CMK (cell line): ENCODE data around the gene HAP1.
"Not testable (repeated sequence)": the region's sequence is repeated elsewhere in the genome, so short reads cannot be mapped to it uniquely, and the experiment has no call there.

Source experiments
- DNase-seq: peaks from one replicate; pipeline ENCODE4 v3.0.0-alpha.2; 2010; ENCODE audit warnings: low read depth

The HAP1 gene

GRCh38 chr17:41724476-41725050 is 9.9 kb downstream of the HAP1 start:
- no peak for DNase-seq

- DNase-seq = no peak
Observed at GRCh38 chr17:41723801-41724475, 10.5 kb downstream of the HAP1 start.

GRCh38 chr17:41722231-41722630 is 12.2 kb downstream of the HAP1 start:
- DNase-seq = no peak

DNA sequence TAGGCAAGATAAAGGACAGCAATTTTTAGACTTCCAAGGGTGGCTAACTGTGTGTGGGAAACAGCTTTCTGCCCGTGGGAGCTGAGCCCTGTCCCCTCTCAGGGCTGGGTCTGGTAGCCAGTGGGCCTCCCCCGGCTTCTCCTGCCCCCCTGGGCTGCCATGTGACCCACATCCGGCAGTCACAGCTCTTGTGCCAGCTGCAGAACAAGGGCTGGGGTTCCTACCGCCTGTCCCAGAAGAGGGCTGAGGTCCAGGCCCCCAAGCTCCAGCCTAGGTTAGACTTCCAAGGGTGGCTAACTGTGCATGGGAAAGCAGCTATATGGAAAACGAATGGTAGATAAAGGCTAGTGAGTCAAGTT is 16.2 kb downstream of the HAP1 start:
- no peak for DNase-seq

DNA sequence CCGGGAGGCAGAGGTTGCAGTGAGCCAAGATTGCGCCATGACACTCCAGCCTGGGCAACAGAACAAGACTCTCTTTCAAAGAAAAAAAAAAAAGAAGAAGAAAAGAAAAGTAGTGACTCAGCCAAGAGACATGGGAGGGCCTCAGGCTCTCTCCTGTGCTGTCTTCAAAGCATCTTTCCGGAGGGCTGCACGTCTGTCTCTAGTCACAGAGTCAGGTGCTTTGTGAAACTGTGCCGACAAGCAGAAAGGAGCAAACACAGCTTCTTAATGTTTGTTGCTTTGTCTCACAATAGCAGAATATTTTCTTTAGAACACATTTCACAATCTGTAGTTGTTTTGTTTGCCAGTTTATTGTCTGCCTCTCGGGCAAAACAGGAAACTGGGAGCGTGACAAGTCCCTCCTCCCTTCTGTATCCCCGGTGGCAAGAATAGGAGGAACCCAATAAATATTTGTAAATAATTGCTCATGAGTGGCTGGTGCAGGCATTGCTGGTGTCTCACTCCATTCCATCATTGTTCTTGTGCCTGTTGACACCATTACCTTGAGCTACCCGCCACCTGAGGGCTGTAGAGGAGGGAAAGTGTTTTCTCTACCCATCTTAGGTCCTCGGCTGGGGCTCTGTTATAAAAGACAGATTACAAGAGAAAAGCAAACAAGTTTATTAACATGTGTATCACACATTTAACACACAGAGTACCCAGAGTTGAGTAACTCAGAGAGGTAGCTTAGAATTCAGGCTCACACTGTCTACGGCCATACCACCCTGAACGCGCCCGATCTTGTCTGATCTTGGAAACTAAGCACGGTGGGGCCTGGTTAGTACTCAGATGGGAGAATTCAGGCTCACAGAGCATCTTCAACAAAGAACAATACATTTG is 16.8 kb downstream of the HAP1 start:
- no peak for DNase-seq

DNA sequence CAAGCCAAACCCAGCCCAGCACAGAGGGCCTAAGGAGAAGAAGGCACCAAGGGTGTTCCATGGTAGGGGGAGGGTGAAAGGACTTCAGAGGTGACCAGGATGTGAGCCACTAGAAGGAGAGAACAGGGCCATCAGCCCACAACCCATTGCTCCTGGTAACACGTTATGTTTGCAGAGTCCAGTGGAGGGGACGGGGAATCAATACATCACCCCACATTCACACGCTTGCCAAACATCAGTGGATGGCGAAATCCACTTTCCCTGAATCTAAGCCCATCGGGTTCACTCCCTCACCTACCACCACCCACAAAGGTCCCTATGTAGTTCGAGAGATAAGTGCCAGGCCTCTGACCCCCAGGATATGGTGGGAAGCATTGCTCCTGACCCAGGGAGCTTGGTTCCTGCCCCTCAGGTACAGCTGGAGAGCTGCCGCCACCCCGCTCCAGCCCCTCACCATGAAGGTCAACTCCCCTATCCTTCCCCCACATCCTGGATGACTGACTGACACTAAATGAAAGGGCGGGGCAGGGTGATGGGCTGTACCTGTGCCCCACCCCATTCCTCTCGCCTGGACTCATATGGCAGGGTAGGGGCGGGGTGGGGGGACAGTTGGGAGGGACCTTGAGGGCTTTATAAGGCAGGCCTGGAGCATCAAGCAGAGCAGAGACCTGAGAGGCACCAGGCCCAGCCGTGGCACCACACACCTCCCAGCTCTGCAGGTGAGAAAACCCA is 22.6 kb downstream of the HAP1 start, which contains the start of gene GAST:
Gene GAST, plus strand, starts transcription at position 663 of the 732 bp plus-strand sequence. CDS start 3,106 bp downstream, outside the sequence.
- no peak for DNase-seq

DNA sequence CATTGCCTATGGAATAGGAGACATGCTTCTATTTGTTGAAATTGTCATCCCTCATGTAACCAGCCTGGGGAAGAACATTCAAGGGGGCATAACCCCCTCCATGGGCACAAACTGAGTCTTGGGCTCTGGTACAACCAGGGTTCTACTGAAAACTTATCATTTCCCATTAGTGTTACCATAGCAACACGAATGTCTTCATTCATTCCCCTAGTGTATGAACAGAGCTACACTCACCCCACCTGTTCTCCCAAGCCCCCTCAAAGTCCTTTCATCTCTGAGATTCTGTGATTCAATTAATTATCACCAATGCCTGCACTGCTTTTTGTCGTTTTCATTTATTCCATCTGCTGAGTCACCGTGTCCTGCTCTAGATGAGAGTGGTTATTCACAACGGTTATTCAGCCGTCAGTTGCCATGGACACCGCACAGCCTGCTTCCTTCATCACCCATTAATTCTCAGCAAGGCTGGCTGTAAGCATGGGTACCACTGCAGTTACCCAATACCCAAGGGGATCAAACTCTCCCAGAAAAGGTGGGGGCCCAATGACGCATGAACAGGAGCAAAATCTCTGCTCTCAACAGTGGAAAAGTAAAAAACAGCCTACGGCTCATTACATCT is 23.9 kb downstream of the HAP1 start:
- no peak for DNase-seq

GRCh38 chr17:41707803-41708669 is 26.4 kb downstream of the HAP1 start:
- no peak for DNase-seq

DNA sequence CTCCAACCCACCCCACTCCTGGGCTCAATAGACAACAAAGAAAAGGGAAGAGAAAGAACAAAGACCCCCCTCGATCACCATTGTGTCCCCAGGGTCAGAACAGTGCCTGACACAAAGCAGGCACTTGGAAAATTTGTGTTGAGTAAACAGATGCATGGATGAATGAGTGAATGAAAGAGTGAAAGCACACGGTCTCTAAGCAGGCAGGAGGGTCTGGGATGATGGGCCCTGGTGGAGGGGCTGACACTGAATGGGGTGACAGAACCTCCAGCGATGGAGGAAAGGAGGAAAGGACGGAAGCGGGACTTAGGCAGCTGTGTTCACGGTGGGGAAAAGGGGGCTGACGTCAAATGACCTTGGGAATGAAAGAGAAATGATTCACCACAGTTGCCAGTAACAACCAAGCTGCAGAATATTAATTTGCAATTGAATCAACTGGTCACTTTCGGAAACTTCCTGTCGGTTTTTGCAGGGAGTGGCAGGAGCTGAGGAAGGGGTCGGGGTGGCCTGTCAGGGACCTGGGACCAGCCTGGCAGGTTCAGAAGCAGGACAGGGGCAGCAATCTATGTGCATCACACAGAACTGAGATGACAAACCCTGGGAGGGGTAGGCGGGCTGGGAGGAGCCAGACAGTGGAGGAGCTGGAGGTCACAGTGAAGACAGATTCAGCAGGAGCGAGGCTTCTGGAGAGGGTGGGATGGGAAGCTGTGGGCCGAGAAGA is 29.0 kb downstream of the HAP1 start:
- no peak for DNase-seq

- DNase-seq = no peak
Observed at GRCh38 chr17:41702712-41703111, 31.7 kb downstream of the HAP1 start.

DNA sequence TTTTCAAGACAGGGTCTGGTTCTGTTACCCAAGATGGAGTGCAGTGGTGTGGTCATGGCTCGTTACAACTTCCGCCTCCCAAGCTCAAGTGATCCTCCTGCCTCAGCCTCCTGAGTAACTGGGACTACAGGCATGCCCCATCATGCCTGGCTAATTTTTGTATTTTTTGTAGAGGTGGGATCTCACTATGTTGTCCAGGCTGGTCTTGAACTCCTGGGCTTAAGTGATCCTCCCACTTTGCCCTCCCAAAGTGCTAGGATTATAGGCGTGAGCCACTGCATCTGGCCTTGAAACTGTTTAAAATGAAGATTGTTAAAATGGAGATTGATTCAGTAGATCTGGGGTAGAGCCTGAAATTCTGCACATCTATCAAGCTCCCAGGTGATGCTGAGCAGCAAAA is 33.6 kb downstream of the HAP1 start:
- not testable (repeated sequence) for DNase-seq

DNA sequence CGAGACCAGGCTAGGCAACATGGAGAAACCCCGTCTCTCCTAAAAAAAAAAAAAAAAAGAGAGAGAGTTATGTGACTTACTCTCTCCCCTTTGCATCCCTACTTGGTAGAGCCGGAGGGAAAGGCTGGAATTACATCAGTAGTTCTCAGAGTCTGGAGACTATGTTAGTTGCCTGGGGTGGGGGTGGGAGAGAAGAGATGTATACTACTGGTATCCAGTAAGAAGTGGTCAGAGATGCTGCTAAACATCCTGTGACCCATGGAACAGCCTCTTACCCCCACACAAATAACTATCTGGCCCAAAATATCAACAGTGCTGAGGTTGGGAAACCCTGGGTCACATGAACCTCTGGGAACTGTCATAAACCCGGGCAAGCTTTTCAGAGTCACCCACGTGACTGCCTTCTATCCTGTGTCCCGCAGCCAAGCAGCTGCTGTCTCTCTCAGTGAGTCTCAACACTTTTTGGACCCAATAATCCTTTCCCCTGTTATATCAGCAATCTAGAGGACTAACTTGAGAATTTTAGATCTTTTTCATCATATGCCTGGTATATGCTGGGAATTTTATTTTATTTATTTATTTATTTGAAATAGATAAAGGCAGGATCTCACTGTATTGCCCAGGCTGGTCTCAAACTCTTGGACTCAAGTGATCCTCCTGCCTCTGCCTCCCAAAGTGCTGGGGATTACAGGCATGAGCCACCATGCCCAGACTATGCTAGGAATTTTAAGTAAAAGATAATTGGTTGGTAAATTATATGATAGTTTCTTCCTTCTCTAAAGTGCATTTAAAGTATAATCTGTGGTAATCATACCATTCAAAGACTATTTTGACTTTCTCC is 37.1 kb downstream of the HAP1 start:
- DNase-seq = no peak

- no peak for DNase-seq
Observed at GRCh38 chr17:41695954-41696757, 38.3 kb downstream of the HAP1 start.

DNA sequence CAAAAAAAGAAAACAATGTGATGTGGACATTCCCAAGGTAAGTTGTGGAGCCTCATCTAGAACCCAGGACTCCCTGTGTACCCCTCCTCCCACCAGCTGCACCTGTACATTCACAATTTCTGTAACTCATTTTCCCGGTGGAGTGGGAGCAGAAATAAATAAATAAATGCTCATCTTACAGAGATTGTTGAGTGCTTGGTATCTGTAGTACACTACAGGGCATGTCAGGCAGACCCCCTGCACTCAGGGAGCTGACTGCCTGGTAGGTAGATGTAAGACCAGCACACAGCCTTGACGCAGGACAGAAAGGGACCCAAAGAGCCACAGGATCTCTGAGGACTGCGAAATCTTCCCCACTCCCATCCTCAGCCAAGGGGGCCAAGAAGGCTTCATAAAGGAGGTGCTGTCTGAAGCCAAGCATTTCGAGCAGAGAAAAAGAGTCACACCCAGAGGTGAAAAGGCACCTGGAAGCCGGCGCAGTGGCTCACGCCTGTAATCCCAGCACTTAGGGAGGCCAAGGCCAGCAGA is 39.2 kb downstream of the HAP1 start:
- DNase-seq = no peak

- DNase-seq = no peak
Observed at GRCh38 chr17:41692722-41693521, 41.5 kb downstream of the HAP1 start.

- DNase-seq = no peak
Observed at GRCh38 chr17:41691031-41691777, 43.2 kb downstream of the HAP1 start.

DNA sequence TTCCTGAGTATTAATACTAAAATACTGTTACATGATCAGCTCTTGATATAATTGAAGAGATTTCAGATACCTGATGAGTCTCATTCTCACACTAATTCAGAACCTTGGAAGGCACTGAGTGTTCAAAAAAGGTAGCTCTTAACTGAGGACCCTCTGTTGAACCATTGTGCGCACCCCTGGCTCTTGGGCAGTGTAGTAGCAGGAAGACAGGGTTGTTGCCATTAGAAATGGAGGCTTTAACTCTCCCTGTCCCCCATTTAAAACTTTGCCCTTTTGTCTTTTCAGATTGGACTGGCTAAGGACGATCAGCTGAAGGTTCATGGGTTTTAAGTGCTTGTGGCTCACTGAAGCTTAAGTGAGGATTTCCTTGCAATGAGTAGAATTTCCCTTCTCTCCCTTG is 43.9 kb downstream of the HAP1 start:
- DNase-seq = no peak
